DMS79 (cell line): ENCODE measurements around the gene HEATR3.
"Not testable (repeated sequence)": the region's sequence is repeated elsewhere in the genome, so short reads cannot be mapped to it uniquely, and the experiment has no call there.

Experiments
- DNase-seq: peaks from one replicate; lab custom pipeline; 2025; lab: John Stamatoyannopoulos, UW

Gene HEATR3

GRCh38 chr16:50099957-50100648 is 34.3 kb downstream of the HEATR3 start:
- peak; percentile 7 for DNase-seq

GRCh38 chr16:50102051-50102746 is 36.4 kb downstream of the HEATR3 start:
- DNase-seq: no peak

GRCh38 chr16:50103764-50104163 is 38.0 kb downstream of the HEATR3 start:
- no peak for DNase-seq

- no peak for DNase-seq
These were observed 48.8 kb downstream of the HEATR3 start for GRCh38 chr16:50114357-50115129.

- DNase-seq: no peak
These were observed 54.9 kb downstream of the HEATR3 start for GRCh38 chr16:50120711-50121110.

GRCh38 chr16:50121278-50121677 is 55.5 kb downstream of the HEATR3 start:
- DNase-seq: no peak

- DNase-seq: peak; percentile 8
These were observed 56.1 kb downstream of the HEATR3 start for GRCh38 chr16:50121721-50122445.

GRCh38 chr16:50123417-50123816 is 57.6 kb downstream of the HEATR3 start:
- DNase-seq: no peak

- no peak for DNase-seq
These were observed 59.0 kb downstream of the HEATR3 start for GRCh38 chr16:50124769-50125168.

- DNase-seq: no peak
These were observed 60.4 kb downstream of the HEATR3 start for GRCh38 chr16:50126183-50126582.

- not testable (repeated sequence) for DNase-seq
These were observed 66.8 kb downstream of the HEATR3 start for GRCh38 chr16:50132571-50132970.

- no peak for DNase-seq
These were observed 67.4 kb downstream of the HEATR3 start for GRCh38 chr16:50133214-50133613.

GRCh38 chr16:50136399-50136798 is 70.6 kb downstream of the HEATR3 start:
- DNase-seq: no peak

GRCh38 chr16:50137268-50137667 is 71.5 kb downstream of the HEATR3 start:
- no peak for DNase-seq

- DNase-seq: no peak
These were observed 73.8 kb downstream of the HEATR3 start for GRCh38 chr16:50139580-50139979.

GRCh38 chr16:50144211-50144610 is 78.4 kb downstream of the HEATR3 start:
- no peak for DNase-seq

GRCh38 chr16:50146479-50147435 is 81.0 kb downstream of the HEATR3 start:
- DNase-seq: no peak

GRCh38 chr16:50151322-50151721 is 85.6 kb downstream of the HEATR3 start:
- no peak for DNase-seq

- no peak for DNase-seq
These were observed 86.0 kb downstream of the HEATR3 start for GRCh38 chr16:50151756-50152155.

- no peak for DNase-seq
These were observed 86.6 kb downstream of the HEATR3 start for GRCh38 chr16:50152351-50152806.
